Activated CD4-positive, alpha-beta memory T cell treated with anti-CD3 and anti-CD28 coated beads for 36 hours (primary cell): ENCODE measurements around the gene LZTS3. TPM values are rescaled to one million over a fixed set of nuclear protein-coding genes. Genes with fewer than 3 reads are reported as not detected.
"Not testable (repeated sequence)": the region's sequence is repeated elsewhere in the genome, so short reads cannot be mapped to it uniquely, and the experiment has no call there.

Source experiments
- CTCF ChIA-PET: fragments of 350-600 bp; sonication (Branson Sonifier 250); formaldehyde crosslinking; loops from one replicate; lab custom pipeline; 2021; ENCODE audit warnings: antibody characterized with exemption, inconsistent platforms; lab: Charles Lee
- POLR2A ChIA-PET: fragments of 350-600 bp; sonication (Branson Sonifier 250); formaldehyde crosslinking; loops from one replicate; lab custom pipeline; 2021; ENCODE audit warnings: antibody characterized with exemption; lab: Charles Lee
- DNase-seq: peaks from one replicate; pipeline ENCODE4 v3.0.0-alpha.2; 2020
- H3K27ac Mint-ChIP-seq: one replicate; pipeline ENCODE4 v1.8.0; 2021; ENCODE audit warnings: mixed read lengths
- H3K27me3 Mint-ChIP-seq: one replicate; pipeline ENCODE4 v1.8.0; 2021; ENCODE audit warnings: mixed read lengths
- H3K36me3 Mint-ChIP-seq: one replicate; pipeline ENCODE4 v1.8.0; 2021; ENCODE audit warnings: mixed read lengths
- H3K4me1 Mint-ChIP-seq: one replicate; pipeline ENCODE4 v1.8.0; 2021; ENCODE audit warnings: low read depth, mixed read lengths
- H3K4me3 Mint-ChIP-seq: one replicate; pipeline ENCODE4 v1.8.0; 2021; ENCODE audit warnings: mild to moderate bottlenecking, mixed read lengths
- H3K9me3 Mint-ChIP-seq: one replicate; pipeline ENCODE4 v1.8.0; 2021; ENCODE audit warnings: mixed read lengths
- intact Hi-C: fragments of 100-400 bp; cut with micrococcal nuclease; formaldehyde crosslinking; loops from one replicate; pipeline ENCODE4 v1.15.1; 2023
- total RNA-seq, 2 experiments: library from RNA; stranded (reverse); gene quantifications; one replicate each; pipeline ENCODE4 v1.2.3, GENCODE V29; 2021

Gene LZTS3
- total RNA-seq, 2 experiments from 2014 or later, result 1.4 to 1.5 TPM

- Mint-ChIP-seq H3K4me1 (peaks cover 8% of the 10 kb centered on the region), H3K4me3 (no peak overlapping the region), H3K36me3 (peaks cover 2% of the 10 kb centered on the region), H3K27me3 (peaks cover 13% of the 10 kb centered on the region), H3K9me3 (no peaks in the 10 kb centered on the region), H3K27ac (no peak overlapping the region)
- intact Hi-C loops, result no loop called here
- no peak for DNase-seq
- POLR2A ChIA-PET, result no interaction called here
- CTCF ChIA-PET, result no interaction called here
Measured at GRCh38 chr20:3164043-3164762, 9.1 kb downstream of the LZTS3 start.

GRCh38 chr20:3163099-3164042 is 10.0 kb downstream of the LZTS3 start:
- no peaks in the 10 kb centered on the region for H3K9me3 Mint-ChIP-seq
- peaks cover 3% of the 10 kb centered on the region for H3K36me3 Mint-ChIP-seq
- H3K4me3 Mint-ChIP-seq, result no peak overlapping the region
- CTCF ChIA-PET, result no interaction called here
- H3K27me3 Mint-ChIP-seq, result peaks cover 5% of the 10 kb centered on the region
- peaks cover 10% of the 10 kb centered on the region for H3K4me1 Mint-ChIP-seq
- H3K27ac Mint-ChIP-seq, result no peak overlapping the region
- POLR2A ChIA-PET, result no interaction called here
- intact Hi-C loops, result no loop called here
- DNase-seq, result no peak

GRCh38 chr20:3162080-3162611 is 11.2 kb downstream of the LZTS3 start:
- intact Hi-C loops, result no loop called here
- Mint-ChIP-seq H3K36me3 (peaks cover 3% of the 10 kb centered on the region), H3K27ac (no peak overlapping the region), H3K4me1 (peaks cover 20% of the 10 kb centered on the region), H3K9me3 (no peaks in the 10 kb centered on the region), H3K27me3 (no peaks in the 10 kb centered on the region), H3K4me3 (no peak overlapping the region)
- CTCF ChIA-PET, result interaction anchor here (0.8 kb wide), 1 partner anchor 109 kb away, joined by 3 read pairs; no protein-coding TSS in a partner anchor
- POLR2A ChIA-PET, result no interaction called here
- no peak for DNase-seq

- ChIA-PET CTCF (interaction anchor here (0.8 kb wide), 1 partner anchor 108 kb away, joined by 3 read pairs; no protein-coding TSS in a partner anchor), POLR2A (interaction anchor here (0.6 kb wide), 1 partner anchor 11 kb away, joined by 3 read pairs; no protein-coding TSS in a partner anchor)
- no peak overlapping the region for H3K27ac Mint-ChIP-seq
- H3K27me3 Mint-ChIP-seq, result no peaks in the 10 kb centered on the region
- intact Hi-C loops, result no loop called here
- H3K36me3 Mint-ChIP-seq, result peaks cover 8% of the 10 kb centered on the region
- H3K4me1 Mint-ChIP-seq, result peaks cover 27% of the 10 kb centered on the region
- H3K4me3 Mint-ChIP-seq, result no peak overlapping the region
- no peaks in the 10 kb centered on the region for H3K9me3 Mint-ChIP-seq
- no peak for DNase-seq
Measured at GRCh38 chr20:3161316-3162079, 11.9 kb downstream of the LZTS3 start.

- Mint-ChIP-seq H3K36me3 (peaks cover 13% of the 10 kb centered on the region), H3K27ac (no peak overlapping the region), H3K4me3 (peak overlapping the region; percentile 26), H3K27me3 (no peaks in the 10 kb centered on the region), H3K4me1 (peaks cover 35% of the 10 kb centered on the region), H3K9me3 (no peaks in the 10 kb centered on the region)
- peak; percentile 60 for DNase-seq
- ChIA-PET POLR2A (interaction anchor here (0.5 to 2.0 kb wide), 4 partner anchors 25 to 148 kb away, joined by 3 to 7 read pairs (median 4); no protein-coding TSS in a partner anchor), CTCF (no interaction called here)
- intact Hi-C loops, result no loop called here
Measured at GRCh38 chr20:3160418-3160817, 12.9 kb downstream of the LZTS3 start.

- Mint-ChIP-seq H3K27ac (peak overlapping the region; percentile 95), H3K4me1 (peaks cover 41% of the 10 kb centered on the region), H3K36me3 (peaks cover 15% of the 10 kb centered on the region), H3K27me3 (no peaks in the 10 kb centered on the region), H3K9me3 (no peaks in the 10 kb centered on the region), H3K4me3 (peak overlapping the region; percentile 89)
- CTCF ChIA-PET, result interaction anchor here (0.9 to 1.2 kb wide), 2 partner anchors 11 to 226 kb away, joined by 3 to 4 read pairs; no protein-coding TSS in a partner anchor
- DNase-seq, result peak; percentile 31
- intact Hi-C loops, result loop anchor here (1.0 to 10.0 kb wide), 6 partner anchors 14 to 263 kb away; partner anchors contain the start of genes LZTS3 and MRPS26
- POLR2A ChIA-PET, result interaction anchor here (0.6 to 2.0 kb wide), 6 partner anchors 10 to 646 kb away, joined by 3 to 7 read pairs (median 4); partner anchors contain the start of gene LZTS3
Measured at GRCh38 chr20:3158968-3159431, 14.3 kb downstream of the LZTS3 start.

GRCh38 chr20:3157817-3158216 is 15.5 kb downstream of the LZTS3 start:
- H3K36me3 Mint-ChIP-seq, result peaks cover 17% of the 10 kb centered on the region
- no peak for DNase-seq
- ChIA-PET CTCF (interaction anchor here (0.7 to 1.1 kb wide), 5 partner anchors 40 to 105 kb away, joined by 3 to 7 read pairs (median 3); no protein-coding TSS in a partner anchor), POLR2A (interaction anchor here (1.0 to 2.6 kb wide), 6 partner anchors 10 to 146 kb away, joined by 3 to 9 read pairs (median 4); partner anchors contain the start of gene ITPA)
- H3K27me3 Mint-ChIP-seq, result no peaks in the 10 kb centered on the region
- peak overlapping the region; percentile 95 for H3K27ac Mint-ChIP-seq
- intact Hi-C loops, result loop anchor here (2.0 to 10.0 kb wide), 5 partner anchors 35 to 264 kb away; partner anchors contain the start of gene MRPS26
- H3K4me1 Mint-ChIP-seq, result peaks cover 49% of the 10 kb centered on the region
- no peaks in the 10 kb centered on the region for H3K9me3 Mint-ChIP-seq
- H3K4me3 Mint-ChIP-seq, result peak overlapping the region; percentile 89

- DNase-seq, result peak; percentile 31
- peak overlapping the region; percentile 89 for H3K4me3 Mint-ChIP-seq
- H3K36me3 Mint-ChIP-seq, result peaks cover 17% of the 10 kb centered on the region
- ChIA-PET POLR2A (interaction anchor here (0.5 to 2.6 kb wide), 8 partner anchors 9 to 657 kb away, joined by 3 to 9 read pairs (median 4); partner anchors contain the start of gene ITPA), CTCF (interaction anchor here (0.6 to 1.1 kb wide), 9 partner anchors 10 to 842 kb away, joined by 3 to 7 read pairs (median 3); no protein-coding TSS in a partner anchor)
- peak overlapping the region; percentile 95 for H3K27ac Mint-ChIP-seq
- peaks cover 55% of the 10 kb centered on the region for H3K4me1 Mint-ChIP-seq
- intact Hi-C loops, result loop anchor here (2.0 to 10.0 kb wide), 5 partner anchors 34 to 265 kb away; partner anchors contain the start of gene MRPS26
- no peaks in the 10 kb centered on the region for H3K9me3 Mint-ChIP-seq
- H3K27me3 Mint-ChIP-seq, result no peaks in the 10 kb centered on the region
Measured at GRCh38 chr20:3156811-3157619, 16.3 kb downstream of the LZTS3 start.

GRCh38 chr20:3152057-3152644 is 21.2 kb downstream of the LZTS3 start:
- CTCF ChIA-PET, H3K27me3 Mint-ChIP-seq, H3K4me3 Mint-ChIP-seq, H3K9me3 Mint-ChIP-seq, DNase-seq, H3K27ac Mint-ChIP-seq: not testable (repeated sequence)
- Mint-ChIP-seq H3K36me3 (peaks cover 35% of the 10 kb centered on the region), H3K4me1 (peaks cover 65% of the 10 kb centered on the region)
- POLR2A ChIA-PET, result interaction anchor here (0.6 kb wide), 1 partner anchor 250 kb away, joined by 4 read pairs; no protein-coding TSS in a partner anchor
- intact Hi-C loops, result loop anchor here (10.0 kb wide), 1 partner anchor 57 kb away; no protein-coding TSS in a partner anchor

- H3K4me1 Mint-ChIP-seq, result peaks cover 56% of the 10 kb centered on the region
- POLR2A ChIA-PET, result no interaction called here
- H3K27me3 Mint-ChIP-seq, result no peaks in the 10 kb centered on the region
- no peak for DNase-seq
- H3K4me3 Mint-ChIP-seq, result no peak overlapping the region
- H3K9me3 Mint-ChIP-seq, result no peaks in the 10 kb centered on the region
- H3K36me3 Mint-ChIP-seq, result peaks cover 31% of the 10 kb centered on the region
- CTCF ChIA-PET, result no interaction called here
- intact Hi-C loops, result loop anchor here (10.0 kb wide), 1 partner anchor 56 kb away; no protein-coding TSS in a partner anchor
- peak overlapping the region; percentile 54 for H3K27ac Mint-ChIP-seq
Measured at GRCh38 chr20:3150908-3151307, 22.4 kb downstream of the LZTS3 start.
